Measurements from ENCODE around the gene ETDC. TPM values are rescaled to one million over a fixed set of nuclear protein-coding genes. Genes with fewer than 3 reads are reported as not detected.

Gene ETDC
- total RNA-seq, 1 experiment from 2014 or later: not detected

- Histone ChIP-seq H3K79me2 (ENCODE audit: insufficient read depth, low read length) (no peaks in the 10 kb centered on the region), H2BK12ac (ENCODE audit: insufficient read length, low read depth, low read length) (no peak overlapping the region), H3K27me3 (ENCODE audit: insufficient read depth, low read length) (no peaks in the 10 kb centered on the region), H3K23ac (ENCODE audit: insufficient read length, low read depth, low read length) (no peak overlapping the region), H2BK15ac (ENCODE audit: low read depth, low read length) (no peak overlapping the region), H2BK5ac (ENCODE audit: insufficient read length, low read length) (no peak overlapping the region), H2AK5ac (ENCODE audit: insufficient read length, low read length) (no peak overlapping the region), H3T11ph (ENCODE audit: low read length) (no peak overlapping the region), H3K79me1 (ENCODE audit: insufficient read depth, low read depth, low read length, poor library complexity, severe bottlenecking) (no peaks in the 10 kb centered on the region), H3K9ac (ENCODE audit: extremely low read depth, insufficient read length, low read length) (no peak overlapping the region), H3K4me1 (ENCODE audit: insufficient read depth, low read length) (no peaks in the 10 kb centered on the region), H4K20me1 (ENCODE audit: control insufficient read depth, insufficient read depth, insufficient read length) (no peaks in the 10 kb centered on the region), H3K56ac (ENCODE audit: insufficient read length, low read depth, low read length) (no peak overlapping the region), H3K18ac (ENCODE audit: insufficient read length, low read depth, low read length) (no peak overlapping the region), H3K23me2 (ENCODE audit: insufficient read length, low read depth, low read length, poor library complexity, severe bottlenecking) (no peaks in the 10 kb centered on the region), H3K4me2 (ENCODE audit: insufficient read depth, insufficient read length, low read length) (no peak overlapping the region), H3K4ac (ENCODE audit: low read depth, low read length) (no peak overlapping the region), H3K27ac (ENCODE audit: insufficient read length, low read depth, low read length) (no peak overlapping the region), H4K8ac (replicated peaks; ENCODE audit: insufficient read length, low read depth, low read length) (no peak overlapping the region), H4K91ac (ENCODE audit: insufficient read length, low read depth, low read length) (no peak overlapping the region), H4K5ac (ENCODE audit: insufficient read length, low read depth, low read length) (no peak overlapping the region), H3K9me3 (ENCODE audit: control insufficient read depth, low read depth, low read length) (peaks cover 21% of the 10 kb centered on the region), H2AFZ (ENCODE audit: low read length) (no peak overlapping the region), H3K14ac (ENCODE audit: insufficient read depth, low read length) (no peak overlapping the region), H2BK20ac (ENCODE audit: low read depth, low read length, poor library complexity, severe bottlenecking) (no peak overlapping the region), H2BK120ac (ENCODE audit: low read depth, low read length, poor library complexity, severe bottlenecking) (no peak overlapping the region)
- H3K4me3 Mint-ChIP-seq: no peak overlapping the region
- TF ChIP-seq, protein P1, sequence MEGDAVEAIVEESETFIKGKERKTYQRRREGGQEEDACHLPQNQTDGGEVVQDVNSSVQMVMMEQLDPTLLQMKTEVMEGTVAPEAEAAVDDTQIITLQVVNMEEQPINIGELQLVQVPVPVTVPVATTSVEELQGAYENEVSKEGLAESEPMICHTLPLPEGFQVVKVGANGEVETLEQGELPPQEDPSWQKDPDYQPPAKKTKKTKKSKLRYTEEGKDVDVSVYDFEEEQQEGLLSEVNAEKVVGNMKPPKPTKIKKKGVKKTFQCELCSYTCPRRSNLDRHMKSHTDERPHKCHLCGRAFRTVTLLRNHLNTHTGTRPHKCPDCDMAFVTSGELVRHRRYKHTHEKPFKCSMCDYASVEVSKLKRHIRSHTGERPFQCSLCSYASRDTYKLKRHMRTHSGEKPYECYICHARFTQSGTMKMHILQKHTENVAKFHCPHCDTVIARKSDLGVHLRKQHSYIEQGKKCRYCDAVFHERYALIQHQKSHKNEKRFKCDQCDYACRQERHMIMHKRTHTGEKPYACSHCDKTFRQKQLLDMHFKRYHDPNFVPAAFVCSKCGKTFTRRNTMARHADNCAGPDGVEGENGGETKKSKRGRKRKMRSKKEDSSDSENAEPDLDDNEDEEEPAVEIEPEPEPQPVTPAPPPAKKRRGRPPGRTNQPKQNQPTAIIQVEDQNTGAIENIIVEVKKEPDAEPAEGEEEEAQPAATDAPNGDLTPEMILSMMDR (conservative IDR thresholded peaks at IDR 0.05): no peak
- no peak overlapping the region for H3K27ac Mint-ChIP-seq
- no peaks in the 10 kb centered on the region for H3K27me3 Mint-ChIP-seq (ENCODE audit: low read depth)
- peaks cover 9 to 30% (median 18%) of the 10 kb centered on the region in 3 experiments; a peak in 6 of 7 replicates for H3K36me3 Mint-ChIP-seq (ENCODE audit: insufficient read depth in 1 of 3, low read depth in 3 of 3)
- H3K4me1 Mint-ChIP-seq: no peaks in the 10 kb centered on the region
- H3K9me3 Mint-ChIP-seq: peaks cover 40 to 48% of the 10 kb centered on the region in 2 experiments
- DNase-seq: no peak
Observed at GRCh38 chrX:135354288-135354687, 45.0 kb downstream of the ETDC start.

Other genes with a start within 250 kb of the ETDC start
- gene SMIM10L2B, start 210.8 kb upstream of the ETDC start, total RNA-seq (2021): 3.4 and 4.6 TPM in 2 replicates
- gene ETDB, start 189.0 kb upstream of the ETDC start, total RNA-seq (2021): not detected in 2 replicates
- 0.24 TPM in 1 of 2 replicates, not detected in the other for gene CT55, start 138.1 kb upstream of the ETDC start, total RNA-seq (2021)
- not detected in 2 replicates for gene ETDA, start 57.4 kb upstream of the ETDC start, total RNA-seq (2021)
- gene ZNF75D, start 34.6 kb downstream of the ETDC start, total RNA-seq (2021): 10.0 and 10.5 TPM in 2 replicates
- gene ZNF449, start 35.3 kb downstream of the ETDC start, total RNA-seq (2021): 5.5 and 6.0 TPM in 2 replicates
- 18.1 and 18.3 TPM in 2 replicates for gene SMIM10L2A, start 112.5 kb downstream of the ETDC start, total RNA-seq (2021)
- gene INTS6L, start 211.2 kb downstream of the ETDC start, total RNA-seq (2021): 7.4 and 7.8 TPM in 2 replicates

Data from H9 (cell line).